HL-60 (cell line): ENCODE results near the gene CLEC2L.

Source experiments
- CTCF ChIP-seq: IDR thresholded peaks from one replicate; pipeline ENCODE4 v1.5.1; 2011; ENCODE audit warnings: low read length, control low read depth, inconsistent platforms; ENCODE audit not compliant: insufficient read depth
- GABPA ChIP-seq: IDR thresholded peaks from 2 replicates; pipeline ENCODE4 v1.6.1; 2012; ENCODE audit warnings: low read depth
- POLR2AphosphoS5 ChIP-seq: IDR thresholded peaks from 2 replicates; pipeline ENCODE4 v1.6.1; 2012; ENCODE audit warnings: low read depth
- REST ChIP-seq: IDR thresholded peaks from 2 replicates; pipeline ENCODE4 v1.6.1; 2012; ENCODE audit warnings: low read depth; ENCODE audit not compliant: insufficient replicate concordance
- SPI1 ChIP-seq: IDR thresholded peaks from 2 replicates; pipeline ENCODE4 v1.6.1; 2012; ENCODE audit warnings: low read depth, mild to moderate bottlenecking, borderline replicate concordance

- TF ChIP-seq CTCF, result no peak
- TF ChIP-seq SPI1, result no peak
- TF ChIP-seq REST, result no peak
- no peak for TF ChIP-seq GABPA
- TF ChIP-seq POLR2AphosphoS5, result no peak
Measured at GRCh38 chr7:139566736-139567646, 43.5 kb downstream of the CLEC2L start.
